Fibroblast of lung (primary cell): Measurements from ENCODE around the gene L1CAM. TPM values are rescaled to one million over a fixed set of nuclear protein-coding genes. Genes with fewer than 3 reads are reported as not detected.

ENCODE experiments used
- DNase-seq, 2 donors: peaks; one replicate each; pipeline versions ENCODE4 v3.0.0 to v3.0.0-alpha.2; 2010; ENCODE audit warnings: low read depth in 2 of 2
- H2AFZ ChIP-seq: 2 replicates; pipeline ENCODE4 v1.5.1; 2012; ENCODE audit warnings: low read length, control low read depth, inconsistent platforms
- H3K27ac ChIP-seq: 2 replicates; pipeline ENCODE4 v1.5.1; 2011; ENCODE audit warnings: low read length, control low read depth; ENCODE audit not compliant: insufficient read depth
- H3K27me3 ChIP-seq: 2 replicates; pipeline ENCODE4 v1.5.1; 2011; ENCODE audit warnings: mild to moderate bottlenecking, low read length; ENCODE audit not compliant: control insufficient read depth, insufficient read depth
- H3K36me3 ChIP-seq: 2 replicates; pipeline ENCODE4 v1.5.1; 2011; ENCODE audit warnings: low read length; ENCODE audit not compliant: control insufficient read depth, insufficient read depth
- H3K4me1 ChIP-seq: 2 replicates; pipeline ENCODE4 v1.5.1; 2011; ENCODE audit warnings: low read length; ENCODE audit not compliant: control insufficient read depth, insufficient read depth; ENCODE audit errors: extremely low read depth
- H3K4me2 ChIP-seq: 2 replicates; pipeline ENCODE4 v1.5.1; 2011; ENCODE audit warnings: low read length, control low read depth; ENCODE audit not compliant: insufficient read depth; ENCODE audit errors: extremely low read depth
- H3K4me3 ChIP-seq, 4 experiments: fragments of 200-600 bp in 1 of 4; sonication (generic) in 1 of 4; replicated peaks in 1 of 4; 2 replicates each; pipeline ENCODE4 v1.5.1; 2011 to 2016; ENCODE audit warnings: low read length in 4 of 4, low read depth in 3 of 4, mild to moderate bottlenecking in 3 of 4, control low read depth in 2 of 4, inconsistent platforms in 1 of 4, mixed read lengths in 1 of 4; ENCODE audit not compliant: insufficient read depth in 1 of 4; ENCODE audit errors: control extremely low read depth in 1 of 4
- H3K79me2 ChIP-seq: 2 replicates; pipeline ENCODE4 v1.5.1; 2012; ENCODE audit warnings: mild to moderate bottlenecking, low read length, inconsistent platforms; ENCODE audit not compliant: control insufficient read depth, insufficient read depth
- H3K9ac ChIP-seq: 2 replicates; pipeline ENCODE4 v1.5.1; 2011; ENCODE audit warnings: mild to moderate bottlenecking, low read length, control low read depth; ENCODE audit not compliant: insufficient read depth
- H3K9me3 ChIP-seq: 2 replicates; pipeline ENCODE4 v1.5.1; 2012; ENCODE audit warnings: low read depth, low read length; ENCODE audit not compliant: control insufficient read depth, insufficient read depth
- H4K20me1 ChIP-seq: 2 replicates; pipeline ENCODE4 v1.5.1; 2011; ENCODE audit warnings: low read length; ENCODE audit not compliant: control insufficient read depth, insufficient read depth; ENCODE audit errors: extremely low read depth
- CTCF ChIP-seq, 2 donors: IDR thresholded peaks in 1 of 2; conservative IDR thresholded peaks in 1 of 2; 1 replicate in 1 of 2; 2 replicates in 1 of 2; pipeline ENCODE4 v1.5.1; 2011 to 2012; ENCODE audit warnings: low read length in 2 of 2, control low read depth in 1 of 2, inconsistent platforms in 1 of 2, low read depth in 1 of 2, mild to moderate bottlenecking in 1 of 2
- EZH2 ChIP-seq: IDR thresholded peaks from 2 replicates; pipeline ENCODE4 v1.5.1; 2012; ENCODE audit warnings: low read length, control low read depth, mild to moderate bottlenecking; ENCODE audit errors: missing control alignments
- polyA plus RNA-seq, 2 donors: library from polyadenylated mRNA; depleted of rRNA in 1 of 2; stranded (reverse) in 1 of 2; unstranded in 1 of 2; fragments of >200 nt; gene quantifications; 2 replicates each; pipeline ENCODE4 v1.2.1, GENCODE V29; 2011 to 2012; ENCODE audit warnings: missing spikeins in 1 of 2
- total RNA-seq: library from RNA; depleted of rRNA; stranded (reverse); fragments of >200 nt; gene quantifications from 2 replicates; pipeline ENCODE4 v1.2.1, GENCODE V29; 2014

Gene L1CAM
- total and polyA plus RNA-seq, 2 donors (not counting 1 experiment from before 2014, with no cell fraction given), result 0.99 to 1.7 TPM

DNA sequence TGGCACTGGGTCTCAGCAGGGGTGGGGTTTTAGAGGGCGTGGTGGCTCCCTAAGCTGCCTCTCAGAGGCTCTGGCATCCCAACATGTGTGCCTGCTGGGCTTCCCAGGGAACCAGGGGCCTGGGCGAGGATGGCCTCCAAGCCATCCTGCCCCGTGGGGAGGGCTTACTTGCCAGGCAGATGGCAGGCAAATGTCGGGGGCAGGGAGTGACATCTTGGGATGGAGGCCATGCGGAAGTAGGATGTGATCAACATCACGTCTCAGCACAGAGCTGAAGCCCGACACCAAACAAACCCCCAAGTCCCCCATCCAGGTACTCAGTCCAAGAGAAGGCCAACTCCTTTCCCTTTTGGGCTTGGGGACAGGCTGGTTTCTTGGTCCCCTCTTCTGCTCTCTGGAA is 4.7 kb downstream of the L1CAM start:
- Histone ChIP-seq H3K4me2 (no peak overlapping the region), H3K4me1 (no peaks in the 10 kb centered on the region), H3K36me3 (no peaks in the 10 kb centered on the region), H2AFZ (no peak overlapping the region), H3K27me3 (peaks cover 20% of the 10 kb centered on the region), H3K27ac (no peak overlapping the region), H3K9ac (no peak overlapping the region), H4K20me1 (no peaks in the 10 kb centered on the region), H3K79me2 (no peaks in the 10 kb centered on the region), H3K9me3 (no peaks in the 10 kb centered on the region), H3K4me3 (no peak overlapping the region)
- no peak for TF ChIP-seq EZH2
- no peak for TF ChIP-seq CTCF (conservative IDR thresholded peaks at IDR 0.05 in 1 of 2, IDR thresholded peaks at IDR 0.05 in 1 of 2; ENCODE audit: low read depth in 1 of 2, low read length in 2 of 2)
- no peak for DNase-seq

- H2AFZ ChIP-seq, result no peak overlapping the region
- H3K4me3 ChIP-seq, result no peak overlapping the region
- H3K27me3 ChIP-seq, result peaks cover 20% of the 10 kb centered on the region
- no peaks in the 10 kb centered on the region for H3K9me3 ChIP-seq
- H3K9ac ChIP-seq, result no peak overlapping the region
- no peak for DNase-seq
- no peak overlapping the region for H3K27ac ChIP-seq
- no peaks in the 10 kb centered on the region for H3K4me1 ChIP-seq
- H3K79me2 ChIP-seq, result no peaks in the 10 kb centered on the region
- H3K4me2 ChIP-seq, result no peak overlapping the region
- TF ChIP-seq CTCF (conservative IDR thresholded peaks at IDR 0.05 in 1 of 2, IDR thresholded peaks at IDR 0.05 in 1 of 2; ENCODE audit: low read depth in 1 of 2, low read length in 2 of 2), result no peak
- TF ChIP-seq EZH2, result no peak
- H3K36me3 ChIP-seq, result no peaks in the 10 kb centered on the region
- no peaks in the 10 kb centered on the region for H4K20me1 ChIP-seq
Observed at GRCh38 chrX:153880440-153880815, 5.5 kb downstream of the L1CAM start.

DNA sequence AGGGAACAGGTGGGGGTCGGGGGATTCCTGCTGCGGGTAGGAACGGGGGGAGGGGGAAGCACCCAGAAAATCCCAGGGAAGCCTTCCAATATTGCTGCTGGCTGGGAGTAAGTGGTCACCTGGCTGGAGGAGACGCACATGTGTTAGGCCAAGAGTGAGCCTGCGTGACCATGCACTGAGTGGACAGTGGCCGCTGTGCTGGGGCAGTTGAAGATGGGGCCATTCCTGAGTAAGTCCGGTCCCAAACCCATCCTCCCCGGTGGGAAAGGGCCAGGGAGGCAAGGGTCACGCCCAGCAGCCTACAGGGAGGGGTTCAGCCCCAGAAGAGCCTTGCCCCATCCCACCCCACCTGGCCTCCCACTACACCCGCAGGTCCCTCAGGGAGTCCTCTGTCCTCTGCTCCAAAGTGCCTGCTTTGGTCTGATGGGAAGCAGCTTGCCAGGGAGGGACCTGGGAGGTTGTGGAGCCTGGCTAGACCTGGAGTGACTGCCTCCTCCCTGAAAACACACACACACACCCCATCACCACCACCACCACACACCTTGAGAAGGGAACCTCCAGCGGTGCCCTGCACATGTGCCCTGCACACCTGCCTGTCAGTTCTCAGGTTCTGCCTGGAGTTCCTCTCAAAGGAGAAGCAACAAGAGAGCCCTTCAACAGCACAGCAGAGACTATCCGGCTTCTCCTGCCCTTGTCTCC is 6.1 kb downstream of the L1CAM start:
- DNase-seq, result no peak

More for the DNA sequence above, 6.1 kb downstream of the L1CAM start:
- Histone ChIP-seq H2AFZ (no peak overlapping the region), H3K4me2 (no peak overlapping the region), H4K20me1 (no peaks in the 10 kb centered on the region), H3K79me2 (no peaks in the 10 kb centered on the region), H3K9me3 (no peaks in the 10 kb centered on the region), H3K4me3 (no peak overlapping the region), H3K27ac (no peak overlapping the region), H3K9ac (no peak overlapping the region), H3K27me3 (peaks cover 15% of the 10 kb centered on the region), H3K36me3 (no peaks in the 10 kb centered on the region), H3K4me1 (no peaks in the 10 kb centered on the region)
- TF ChIP-seq EZH2, result no peak
- no peak for TF ChIP-seq CTCF (conservative IDR thresholded peaks at IDR 0.05 in 1 of 2, IDR thresholded peaks at IDR 0.05 in 1 of 2; ENCODE audit: low read depth in 1 of 2, low read length in 2 of 2)
